GM12891 (cell line): ENCODE results near the gene LHX1.

ENCODE experiments used
- POLR2A ChIP-seq: IDR thresholded peaks from 2 replicates; pipeline ENCODE4 v1.6.1; 2011; ENCODE audit warnings: low read depth, low read length, control low read depth
- POLR2AphosphoS5 ChIP-seq: IDR thresholded peaks from 2 replicates; pipeline ENCODE4 v1.6.1; 2011; ENCODE audit warnings: low read depth, low read length, control low read depth
- SPI1 ChIP-seq: IDR thresholded peaks from 2 replicates; pipeline ENCODE4 v1.6.1; 2011; ENCODE audit warnings: low read depth, low read length, control low read depth
- TAF1 ChIP-seq: IDR thresholded peaks from 2 replicates; pipeline ENCODE4 v1.6.1; 2011; ENCODE audit warnings: low read depth, low read length, control low read depth

GRCh38 chr17:36972905-36973304 lies 35.6 kb downstream of the LHX1 start:
- TF ChIP-seq POLR2A = no peak
- no peak for TF ChIP-seq SPI1
- no peak for TF ChIP-seq POLR2AphosphoS5
- TF ChIP-seq TAF1 = no peak
